HL-60 (cell line): ENCODE data around the gene FASTKD1.

ENCODE experiments used
- POLR2AphosphoS5 ChIP-seq: IDR thresholded peaks from 2 replicates; pipeline ENCODE4 v1.6.1; 2012; ENCODE audit warnings: low read depth
- REST ChIP-seq: IDR thresholded peaks from 2 replicates; pipeline ENCODE4 v1.6.1; 2012; ENCODE audit warnings: low read depth; ENCODE audit not compliant: insufficient replicate concordance
- TF ChIP-seq, protein P1 (sequence below): IDR thresholded peaks from one replicate; pipeline ENCODE4 v1.5.1; 2011; ENCODE audit warnings: low read length, control low read depth, inconsistent platforms; ENCODE audit not compliant: insufficient read depth

- TF ChIP-seq REST = no peak
- TF ChIP-seq, protein P1, sequence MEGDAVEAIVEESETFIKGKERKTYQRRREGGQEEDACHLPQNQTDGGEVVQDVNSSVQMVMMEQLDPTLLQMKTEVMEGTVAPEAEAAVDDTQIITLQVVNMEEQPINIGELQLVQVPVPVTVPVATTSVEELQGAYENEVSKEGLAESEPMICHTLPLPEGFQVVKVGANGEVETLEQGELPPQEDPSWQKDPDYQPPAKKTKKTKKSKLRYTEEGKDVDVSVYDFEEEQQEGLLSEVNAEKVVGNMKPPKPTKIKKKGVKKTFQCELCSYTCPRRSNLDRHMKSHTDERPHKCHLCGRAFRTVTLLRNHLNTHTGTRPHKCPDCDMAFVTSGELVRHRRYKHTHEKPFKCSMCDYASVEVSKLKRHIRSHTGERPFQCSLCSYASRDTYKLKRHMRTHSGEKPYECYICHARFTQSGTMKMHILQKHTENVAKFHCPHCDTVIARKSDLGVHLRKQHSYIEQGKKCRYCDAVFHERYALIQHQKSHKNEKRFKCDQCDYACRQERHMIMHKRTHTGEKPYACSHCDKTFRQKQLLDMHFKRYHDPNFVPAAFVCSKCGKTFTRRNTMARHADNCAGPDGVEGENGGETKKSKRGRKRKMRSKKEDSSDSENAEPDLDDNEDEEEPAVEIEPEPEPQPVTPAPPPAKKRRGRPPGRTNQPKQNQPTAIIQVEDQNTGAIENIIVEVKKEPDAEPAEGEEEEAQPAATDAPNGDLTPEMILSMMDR = no peak
- no peak for TF ChIP-seq POLR2AphosphoS5
Measured at GRCh38 chr2:169572821-169573159, 875 bp downstream of the FASTKD1 start.
